NCI-H2227 treated with DMSO at 0.1 percent for 48 hours (cell line): ENCODE results near the gene ARPC5.
"Not testable (repeated sequence)": the region's sequence is repeated elsewhere in the genome, so short reads cannot be mapped to it uniquely, and the experiment has no call there.

Source experiments
- DNase-seq: peaks from one replicate; lab custom pipeline; 2025; lab: John Stamatoyannopoulos, UW

ARPC5 gene

DNA sequence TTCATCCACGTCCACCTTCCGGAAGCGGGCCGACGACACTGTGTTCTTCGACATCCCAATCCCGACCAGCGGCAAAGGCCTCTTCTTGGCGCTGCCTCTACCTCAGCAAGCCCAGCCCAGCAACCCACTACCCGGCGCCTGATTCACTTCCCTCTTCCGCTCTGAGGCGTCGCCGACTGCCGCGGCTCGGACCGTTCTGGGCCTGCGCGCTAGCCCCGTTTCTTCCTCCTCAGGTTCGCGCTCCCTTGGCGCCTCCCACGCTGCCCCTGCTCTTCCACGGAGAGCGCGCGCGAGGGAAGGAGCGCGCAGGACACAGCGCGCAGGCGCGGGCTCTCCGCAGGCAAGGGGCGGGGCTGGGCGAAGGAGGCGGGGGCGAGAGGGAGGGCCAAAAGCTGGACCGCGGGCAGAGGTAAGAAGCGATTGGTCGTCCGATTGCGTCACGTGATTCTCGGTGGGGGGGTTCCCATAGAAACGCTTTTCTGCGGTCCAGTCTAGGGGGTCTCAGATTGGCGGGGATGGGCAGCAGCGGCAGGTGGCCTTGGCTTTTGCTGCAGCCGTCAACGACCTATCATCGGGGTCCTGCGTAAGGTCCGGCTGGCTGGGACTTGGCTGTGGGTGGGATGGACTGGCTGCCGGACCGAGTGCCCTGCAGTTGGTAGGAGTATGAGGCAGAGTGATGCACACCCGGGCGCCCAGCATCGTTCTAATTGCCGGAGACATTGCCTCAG is at the start of gene ARPC5:
Gene ARPC5, minus strand, starts transcription at position 178 of the 728 bp plus-strand sequence. Its CDS starts 124 bp downstream, at position 54.
- DNase-seq: peak; percentile 98

DNA sequence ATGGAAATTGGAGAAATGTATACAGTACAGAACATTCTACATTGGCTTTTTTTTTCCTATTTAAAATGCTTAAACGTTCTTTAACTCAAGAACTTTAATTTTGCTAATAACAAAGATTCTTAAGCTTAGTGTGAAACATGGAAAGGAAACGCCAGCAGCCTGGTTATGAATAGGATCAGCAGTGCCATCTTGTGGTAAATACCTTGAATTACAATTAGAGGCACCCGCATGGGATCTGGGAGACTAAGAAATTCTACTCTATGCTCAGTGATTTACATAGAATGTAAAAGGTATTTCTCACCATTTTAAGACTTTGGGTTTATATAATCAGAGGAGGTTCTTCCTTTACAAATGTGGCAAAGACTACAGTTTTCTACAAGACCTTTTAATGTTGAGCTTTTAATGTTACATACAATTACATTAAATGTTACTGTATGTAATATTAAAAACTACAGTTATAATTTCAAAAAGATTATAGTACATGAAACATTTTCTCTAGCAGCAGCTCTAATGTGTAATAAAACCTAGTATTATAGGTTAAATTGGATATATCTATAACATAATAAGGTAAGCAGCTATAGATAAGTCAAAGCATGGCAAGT is 49.6 kb upstream of the ARPC5 start:
- no peak for DNase-seq

GRCh38 chr1:183679363-183679762 is 43.8 kb upstream of the ARPC5 start:
- not testable (repeated sequence) for DNase-seq

- no peak for DNase-seq
These were observed 43.2 kb upstream of the ARPC5 start for GRCh38 chr1:183678819-183679218.

DNA sequence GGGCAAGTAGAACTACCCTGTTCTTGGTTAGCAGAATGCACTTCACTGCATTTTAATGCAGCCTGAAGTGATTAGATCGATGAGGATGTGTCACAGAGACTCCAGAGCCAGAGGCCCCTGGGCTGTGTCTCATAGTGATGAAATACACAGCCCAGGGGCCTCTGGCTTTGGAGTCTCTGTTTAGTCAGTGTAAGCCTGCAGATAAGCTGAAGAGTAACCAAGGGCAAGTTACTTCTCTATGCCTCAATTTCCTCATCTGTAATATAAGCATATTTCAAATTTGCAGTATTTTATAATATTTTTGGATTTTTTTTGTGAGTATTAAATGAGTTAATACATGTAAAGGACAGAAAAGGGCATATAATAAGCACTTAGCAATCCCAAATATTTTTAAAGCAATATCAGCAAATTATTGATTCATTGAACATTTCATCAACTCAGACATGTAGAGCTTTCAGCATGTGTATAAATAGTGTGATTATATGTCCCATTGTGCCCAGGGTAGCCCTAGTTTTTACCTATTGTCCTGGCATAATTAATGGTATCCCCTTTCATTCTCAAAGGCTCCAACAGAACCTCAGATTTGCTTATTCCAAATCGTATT is 41.1 kb upstream of the ARPC5 start:
- DNase-seq: no peak

DNA sequence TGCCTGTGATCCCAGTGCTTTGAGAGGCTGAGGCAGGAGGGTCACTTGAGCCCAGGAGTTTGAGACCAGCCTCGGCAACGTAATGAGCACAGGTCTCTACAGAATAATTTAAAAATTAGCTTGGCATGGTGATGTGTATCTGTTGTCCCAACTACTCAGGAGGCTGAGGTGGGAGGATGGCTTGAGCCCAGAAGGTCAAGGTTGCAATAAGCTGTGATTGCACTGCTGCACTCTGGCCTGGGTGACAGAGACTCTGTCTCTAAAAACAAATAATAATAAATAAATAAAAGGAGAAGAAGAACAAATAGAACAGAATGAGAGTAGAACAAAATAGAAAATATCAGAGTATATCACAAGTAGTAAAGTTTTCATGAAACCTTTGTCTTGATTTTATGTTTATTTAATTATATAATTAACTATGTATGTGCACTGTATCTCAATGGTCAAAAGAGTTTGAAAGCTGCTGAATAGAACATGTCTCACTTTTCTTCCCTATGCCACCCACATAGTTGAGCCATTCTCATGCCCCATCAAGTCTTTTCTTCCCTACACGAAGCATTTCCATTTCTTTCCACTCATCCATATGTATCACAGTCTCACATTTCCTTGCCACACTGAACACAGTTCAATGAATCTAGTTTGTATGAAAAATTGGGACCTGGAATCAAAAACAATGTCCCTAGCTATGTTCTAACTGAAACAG is 40.5 kb upstream of the ARPC5 start:
- no peak for DNase-seq

GRCh38 chr1:183675381-183675780 is 39.8 kb upstream of the ARPC5 start:
- no peak for DNase-seq

DNA sequence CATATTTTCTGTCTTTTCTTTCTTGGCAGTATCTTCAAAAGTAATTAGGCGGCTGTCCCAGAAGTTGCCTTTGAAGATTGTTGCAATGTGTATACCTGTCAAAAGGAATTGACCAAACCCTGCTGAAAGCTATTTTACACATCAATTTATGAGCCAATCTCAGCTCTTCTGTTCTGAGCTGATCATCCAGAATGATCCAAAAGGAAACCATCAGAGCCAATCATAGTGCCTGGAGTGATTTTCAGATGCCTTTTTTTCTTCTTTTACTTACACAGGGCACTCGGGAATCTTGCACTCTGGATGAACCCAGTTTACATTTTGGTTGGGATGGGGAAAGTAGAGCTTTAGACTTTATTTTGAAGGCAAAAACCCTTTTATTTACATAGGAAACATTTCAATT is 39.3 kb upstream of the ARPC5 start:
- no peak for DNase-seq

GRCh38 chr1:183674339-183674738 is 38.8 kb upstream of the ARPC5 start:
- no peak for DNase-seq

DNA sequence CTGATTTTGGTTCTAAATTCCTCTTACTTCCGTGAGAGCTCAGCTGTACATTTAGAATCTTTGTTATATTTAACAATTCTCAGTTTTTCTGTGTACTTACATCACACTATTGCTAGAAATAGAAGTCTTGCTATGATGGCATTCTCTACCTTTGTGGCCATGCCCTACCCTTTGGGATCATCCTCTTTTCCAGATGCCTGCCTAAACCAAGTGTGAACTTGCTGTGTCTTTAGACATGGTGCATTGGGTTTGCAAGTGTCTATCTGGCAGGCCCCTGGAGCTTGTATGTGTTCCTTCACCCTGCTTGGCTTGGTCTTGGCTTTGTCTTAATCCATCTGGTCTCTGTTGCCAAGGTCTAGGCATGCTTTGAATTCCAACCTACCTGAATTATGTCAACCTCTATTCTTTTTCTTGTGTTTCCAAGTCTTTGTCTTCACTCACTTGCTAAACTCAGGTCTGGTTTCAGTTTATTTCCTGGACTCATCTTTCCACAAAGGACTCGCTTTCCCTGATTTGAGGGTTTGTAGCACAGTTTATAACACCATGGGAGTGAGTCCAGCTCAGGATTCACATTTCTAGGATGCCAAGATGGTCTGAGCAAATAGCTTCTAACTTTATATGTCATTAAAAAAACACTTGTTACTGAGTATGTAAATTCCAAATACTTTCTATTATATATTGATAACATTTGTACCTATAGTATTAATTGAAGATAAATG is 38.2 kb upstream of the ARPC5 start:
- no peak for DNase-seq

DNA sequence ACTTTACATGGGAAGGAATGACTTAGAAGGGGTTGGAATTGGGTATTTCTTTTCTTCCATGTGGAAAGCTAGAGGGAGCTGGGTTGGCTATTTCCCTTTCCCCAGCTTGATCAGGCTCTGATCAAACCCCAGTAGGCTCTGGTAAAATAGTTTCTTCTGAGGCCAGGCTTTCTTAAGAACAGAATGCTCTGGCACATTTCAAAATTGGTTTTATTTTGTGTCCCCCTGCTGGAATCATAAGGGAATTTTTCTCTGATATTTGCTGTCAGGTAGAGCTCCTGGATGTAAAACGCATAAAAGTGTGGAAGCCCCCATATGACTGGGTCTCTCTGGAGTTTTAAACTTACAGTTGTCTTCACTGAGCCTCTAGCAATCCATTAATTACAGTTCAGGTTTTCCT is 34.6 kb upstream of the ARPC5 start:
- no peak for DNase-seq

GRCh38 chr1:183656355-183656754 is 20.8 kb upstream of the ARPC5 start:
- no peak for DNase-seq

GRCh38 chr1:183655562-183656075 is 20.0 kb upstream of the ARPC5 start:
- DNase-seq: peak; percentile 82

DNA sequence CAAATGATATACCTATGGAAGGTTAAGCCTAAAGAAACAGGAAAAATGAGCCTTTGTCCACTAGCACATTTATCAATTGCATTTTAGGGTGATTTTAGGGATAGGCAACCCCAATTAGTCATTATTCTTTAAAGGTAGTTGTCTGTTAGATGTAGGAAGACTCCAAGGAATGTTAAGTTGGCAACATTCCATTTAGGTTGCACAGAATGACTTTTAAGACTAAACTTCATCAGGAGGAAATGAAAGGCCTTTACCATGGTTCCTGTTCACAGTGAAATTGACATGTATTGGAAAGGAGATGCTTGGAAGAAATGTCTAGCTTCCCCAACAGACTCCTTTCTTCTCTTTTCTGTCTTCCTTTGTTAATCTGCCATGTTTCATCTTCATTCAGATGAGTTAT is 19.1 kb upstream of the ARPC5 start:
- DNase-seq: no peak

- no peak for DNase-seq
These were observed 18.4 kb upstream of the ARPC5 start for GRCh38 chr1:183653876-183654451.

DNA sequence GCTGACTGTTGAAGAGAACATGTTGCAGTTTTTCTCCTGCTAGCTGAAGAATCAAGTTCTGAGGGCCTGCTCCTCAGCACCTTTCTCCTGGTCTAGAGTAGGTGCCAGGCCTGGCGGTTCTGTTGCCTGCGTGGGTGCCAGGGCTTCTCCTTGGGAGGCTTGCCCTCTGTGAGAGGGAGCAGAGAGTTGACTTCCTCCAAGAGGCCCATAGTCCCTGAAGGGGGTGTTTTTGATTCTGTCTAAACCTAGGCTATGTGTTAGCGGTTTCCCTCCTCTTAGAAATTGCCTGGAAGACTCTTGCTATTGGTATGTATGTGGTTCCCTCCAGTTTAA is 17.8 kb upstream of the ARPC5 start:
- DNase-seq: no peak

DNA sequence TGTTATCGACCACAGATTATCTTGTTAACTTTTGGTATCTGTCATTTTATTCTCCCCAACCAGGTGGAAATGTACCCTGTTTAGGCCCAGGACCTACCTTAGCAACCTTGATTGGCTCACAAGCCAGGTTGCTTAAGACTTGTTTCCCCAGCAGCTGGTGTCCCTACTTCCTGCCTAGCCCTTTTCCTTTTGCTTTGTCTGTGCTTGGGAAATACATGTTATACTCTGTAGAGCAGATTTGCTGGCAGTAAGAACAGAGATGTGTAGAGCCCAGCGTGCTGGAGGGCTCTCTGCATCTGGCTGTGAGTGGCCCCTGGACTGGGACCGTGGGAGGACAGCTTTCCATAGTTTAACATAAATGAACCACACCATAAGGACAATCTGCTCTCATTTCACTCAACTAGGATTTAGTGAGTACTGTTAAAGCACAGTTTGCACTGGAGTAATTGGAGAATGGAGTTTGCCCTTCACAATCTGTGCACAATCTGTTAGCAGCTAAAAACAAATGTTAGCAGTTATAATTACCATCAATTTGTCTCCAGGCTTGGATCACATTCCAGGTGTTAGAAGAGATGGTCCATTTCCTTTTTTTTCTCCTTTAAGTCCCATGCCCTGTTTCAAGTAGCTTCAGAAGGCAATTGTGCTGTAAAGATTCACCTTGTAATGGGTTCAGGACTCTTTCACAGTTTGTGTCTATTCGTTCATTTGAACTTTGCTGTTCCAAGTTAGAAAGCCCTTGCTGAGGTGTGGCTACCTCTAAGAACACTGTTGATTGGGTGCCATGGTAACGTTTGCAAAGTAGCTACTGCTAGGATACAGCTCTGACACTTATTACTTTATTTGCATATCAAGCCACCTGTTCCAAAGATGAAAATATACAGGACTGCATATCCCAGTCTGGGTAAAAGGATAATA is 17.2 kb upstream of the ARPC5 start, which contains the start of gene APOBEC4:
Gene APOBEC4, minus strand, starts transcription at position 770 of the 915 bp plus-strand sequence. CDS start 4,535 bp downstream, outside the sequence.
- no peak for DNase-seq

- no peak for DNase-seq
These were observed 16.5 kb upstream of the ARPC5 start for GRCh38 chr1:183652107-183652506.

DNA sequence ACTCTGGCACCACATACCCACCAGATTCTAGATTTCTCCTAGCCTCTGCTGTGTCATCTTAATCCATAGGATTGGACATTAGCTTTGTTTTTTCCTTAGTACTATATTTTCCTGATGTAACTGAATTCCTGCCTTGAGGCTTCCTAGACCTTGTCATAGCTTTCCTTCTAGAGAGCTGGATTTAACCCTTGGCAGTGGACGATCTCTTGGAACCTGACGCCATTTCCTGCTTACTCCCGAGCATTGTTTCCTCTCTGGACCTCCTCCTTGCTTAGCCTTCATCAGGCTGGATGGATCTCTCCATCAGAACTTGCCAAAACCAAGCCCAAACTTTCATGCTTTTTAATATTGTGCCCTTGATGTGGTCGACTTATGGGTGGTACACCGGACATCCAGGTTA is 16.0 kb upstream of the ARPC5 start:
- DNase-seq: no peak

DNA sequence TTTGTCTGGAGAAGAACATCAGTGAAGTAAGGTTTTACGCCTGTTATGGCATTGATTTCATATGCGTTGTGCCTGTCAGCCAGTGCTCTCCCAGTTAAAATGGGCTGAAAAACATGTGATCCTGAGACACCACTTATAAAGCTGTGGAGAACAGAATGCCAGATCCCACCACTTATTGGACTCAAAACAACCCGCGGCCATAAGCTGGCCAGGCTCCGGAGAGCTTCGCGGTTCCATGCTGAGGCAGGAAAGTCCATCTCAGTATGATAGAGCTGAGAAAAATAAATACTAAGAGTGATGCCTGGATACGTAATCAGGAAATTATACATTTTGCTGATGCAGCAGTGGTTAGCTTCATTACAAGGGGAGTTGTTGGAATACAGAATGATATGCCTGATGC is 12.5 kb upstream of the ARPC5 start:
- peak; percentile 20 for DNase-seq
